Activated naive CD8-positive, alpha-beta T cell treated with anti-CD3 and anti-CD28 coated beads, Interleukin-2, amount 50 U/mL, for 24 hours (primary cell): ENCODE data around the gene CLCN1.
A peak's percentile ranks its signal among the peaks of the same experiment; 100 is the strongest.

Experiments
- ATAC-seq: fragments of 150-1000 bp; cut with Tn5 transposase; one replicate; pipeline ENCODE4 v1.10.0; 2021
- DNase-seq: peaks from one replicate; pipeline ENCODE4 v3.0.0; 2021
- H3K27ac Mint-ChIP-seq: one replicate; pipeline ENCODE4 v1.8.0; 2021; ENCODE audit warnings: mild to moderate bottlenecking, mixed read lengths
- H3K27me3 Mint-ChIP-seq: one replicate; pipeline ENCODE4 v1.8.0; 2021; ENCODE audit warnings: mixed read lengths
- H3K36me3 Mint-ChIP-seq: one replicate; pipeline ENCODE4 v1.8.0; 2021; ENCODE audit warnings: low read depth, mixed read lengths
- H3K4me1 Mint-ChIP-seq: one replicate; pipeline ENCODE4 v1.8.0; 2021; ENCODE audit warnings: mixed read lengths
- H3K4me3 Mint-ChIP-seq: one replicate; pipeline ENCODE4 v1.8.0; 2021; ENCODE audit warnings: mild to moderate bottlenecking, moderate library complexity, mixed read lengths
- H3K9me3 Mint-ChIP-seq: one replicate; pipeline ENCODE4 v1.8.0; 2021; ENCODE audit warnings: mixed read lengths

The CLCN1 gene

DNA sequence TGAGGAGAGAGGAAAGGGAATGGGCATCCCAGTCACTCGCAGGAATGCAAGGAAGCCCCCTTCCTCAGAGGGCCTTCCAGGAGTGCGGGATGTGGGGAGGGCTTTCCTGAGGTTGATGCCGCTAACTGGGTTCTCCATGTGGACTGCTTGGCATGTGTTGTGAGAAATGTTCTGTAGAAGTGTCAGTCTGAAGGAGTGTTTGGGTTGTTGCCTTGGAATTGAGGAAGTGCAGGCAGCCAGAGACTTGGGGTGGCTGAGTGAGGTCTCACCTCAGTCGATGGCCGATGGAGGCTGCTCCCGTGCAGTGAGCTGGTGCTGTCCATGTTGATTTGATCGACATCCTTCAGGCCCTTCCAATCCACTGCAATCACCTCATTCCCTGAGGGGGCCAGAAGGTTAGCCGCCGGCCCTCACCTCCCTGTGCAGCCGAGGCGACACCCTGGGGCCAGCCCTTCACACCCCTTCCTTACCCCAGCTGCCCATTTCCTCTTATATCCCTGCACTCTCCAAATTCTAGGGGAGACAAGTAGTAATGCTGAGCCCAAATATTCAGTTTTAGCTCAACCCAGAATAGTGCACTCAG is 44.0 kb downstream of the CLCN1 start:
- Mint-ChIP-seq H3K36me3 (no peaks in the 10 kb centered on the region), H3K4me3 (no peak overlapping the region), H3K9me3 (no peaks in the 10 kb centered on the region), H3K27ac (no peak overlapping the region), H3K27me3 (peaks cover 32% of the 10 kb centered on the region), H3K4me1 (peaks cover 5% of the 10 kb centered on the region)
- DNase-seq (no peak), ATAC-seq (no peak)

DNA sequence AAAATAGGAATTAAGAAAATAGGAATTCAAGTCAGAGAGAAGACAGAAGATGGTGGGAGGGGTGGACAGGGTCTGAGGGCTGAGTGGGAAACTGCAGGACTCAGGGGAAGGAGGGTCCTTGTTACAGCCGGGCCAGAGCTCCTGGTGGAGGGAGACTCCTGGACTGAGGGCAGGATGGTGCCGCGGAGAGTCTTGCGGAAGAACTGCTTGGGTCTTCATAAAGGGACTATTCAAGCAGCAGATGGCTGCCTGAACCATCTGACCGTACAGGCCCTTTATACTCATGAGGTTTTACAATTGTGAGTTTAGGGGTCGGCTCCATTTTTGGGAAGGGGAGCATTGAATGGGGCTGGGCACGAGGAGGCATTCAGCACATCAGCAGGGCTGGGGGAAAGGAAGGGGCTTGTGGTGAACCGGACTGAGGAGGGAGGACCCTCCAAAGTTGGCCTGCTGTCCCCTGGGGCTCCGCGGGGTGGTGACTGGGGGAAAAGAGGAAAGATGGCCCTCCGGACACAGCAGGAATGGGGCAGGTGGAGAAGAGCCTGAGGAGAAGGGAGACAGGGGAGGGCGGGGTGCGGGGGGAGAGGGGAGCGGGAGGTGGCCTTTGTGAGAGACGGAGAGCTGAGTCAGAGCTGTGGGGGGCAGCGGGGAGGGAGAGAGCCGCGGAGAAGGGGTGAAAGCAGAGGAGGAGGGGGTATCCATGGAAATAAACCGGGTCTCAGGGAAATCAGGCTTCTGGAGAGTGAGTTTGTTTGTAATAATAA is 45.1 kb downstream of the CLCN1 start:
- Mint-ChIP-seq H3K27ac (no peak overlapping the region), H3K4me3 (peak overlapping the region; percentile 10), H3K27me3 (peaks cover 36% of the 10 kb centered on the region), H3K36me3 (no peaks in the 10 kb centered on the region), H3K9me3 (no peaks in the 10 kb centered on the region), H3K4me1 (peaks cover 5% of the 10 kb centered on the region)
- ATAC-seq (no peak), DNase-seq (no peak)

DNA sequence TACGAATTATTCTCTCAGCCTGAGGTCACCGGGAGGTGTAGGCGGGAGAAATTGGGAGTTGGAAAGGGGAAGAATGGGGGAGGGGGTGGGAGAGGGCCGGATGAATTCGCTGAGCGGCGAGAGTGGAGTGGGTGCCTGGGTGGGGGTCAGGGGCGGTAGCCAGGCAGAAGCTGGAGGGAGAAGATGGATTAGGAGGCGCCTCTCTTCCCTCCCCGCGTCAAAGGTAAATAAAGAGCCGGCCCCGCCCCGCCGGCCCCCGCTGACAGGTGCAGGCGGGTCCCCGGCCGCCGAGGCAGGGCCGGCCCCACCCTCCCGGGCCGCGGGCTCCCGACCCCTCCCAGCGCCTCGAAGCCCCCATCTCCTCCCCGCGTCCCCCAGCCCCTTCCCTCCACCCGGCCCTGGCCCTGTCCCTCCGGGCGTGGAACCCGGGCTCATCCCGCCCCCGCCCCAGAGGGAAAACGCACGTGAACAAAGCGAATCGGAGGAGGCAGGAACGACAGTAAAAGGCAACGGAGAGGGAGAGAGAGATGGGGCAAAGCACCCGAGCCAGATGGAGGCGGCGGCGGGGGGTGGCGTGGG is 45.7 kb downstream of the CLCN1 start:
- Mint-ChIP-seq H3K27ac (no peak overlapping the region), H3K36me3 (no peaks in the 10 kb centered on the region), H3K9me3 (no peaks in the 10 kb centered on the region), H3K4me3 (peak overlapping the region; percentile 80), H3K4me1 (peaks cover 5% of the 10 kb centered on the region), H3K27me3 (peaks cover 38% of the 10 kb centered on the region)
- no peak for ATAC-seq
- no peak for DNase-seq

DNA sequence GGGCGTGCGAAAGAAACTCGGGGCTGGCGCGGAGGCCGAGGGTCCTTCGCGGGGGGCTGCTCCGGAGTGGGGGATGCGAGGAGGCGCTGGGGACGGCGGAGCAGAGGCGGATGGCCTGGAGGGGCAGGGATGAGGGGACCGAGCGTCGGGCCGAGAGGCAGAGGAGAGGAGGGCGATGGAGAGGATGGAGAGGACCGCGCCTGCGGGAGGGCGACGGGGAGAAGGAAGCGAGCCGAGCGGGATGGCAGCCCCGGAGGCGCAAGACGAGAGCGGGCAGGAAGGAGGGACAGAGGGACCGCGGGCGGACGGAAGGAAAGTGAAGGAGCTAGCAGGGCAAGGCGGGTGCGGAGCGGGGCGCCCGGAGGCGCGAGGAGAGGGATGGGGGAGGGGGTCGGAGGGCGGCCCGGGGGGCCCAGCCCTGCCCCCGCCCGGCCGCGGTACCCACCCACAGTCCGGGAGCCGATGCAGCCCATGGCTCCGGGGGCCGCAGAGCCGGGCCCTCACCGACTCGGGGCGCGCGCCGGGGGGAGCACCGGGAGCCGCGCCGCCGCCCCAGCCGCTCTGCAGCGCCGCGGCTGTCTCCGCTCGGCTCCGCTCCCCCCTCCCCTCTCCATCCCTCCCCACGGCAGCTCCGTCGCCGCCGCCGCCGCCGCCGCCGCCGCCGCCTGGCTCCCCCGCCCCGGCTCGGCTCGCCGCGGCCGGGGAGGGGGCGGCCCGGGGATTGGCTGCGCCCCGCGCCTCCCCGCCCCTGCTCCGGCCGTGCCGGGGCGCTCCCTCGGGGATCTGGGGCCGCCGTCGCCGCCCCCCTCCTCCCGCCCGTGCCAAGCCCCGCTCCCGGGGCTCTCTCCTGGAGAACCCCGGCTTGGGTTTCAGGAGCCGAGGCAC is 46.5 kb downstream of the CLCN1 start, which contains the start of gene FAM131B:
Gene FAM131B, minus strand, starts transcription at position 583 of the 885 bp plus-strand sequence. Its CDS starts 110 bp downstream, at position 473.
- Mint-ChIP-seq H3K27ac (peak within 1 kb of the TSS; percentile 9), H3K27me3 (peaks cover 40% of the 10 kb centered on the region), H3K36me3 (no peaks in the 10 kb centered on the region), H3K4me3 (peak within 1 kb of the TSS; percentile 80), H3K4me1 (peaks cover 5% of the 10 kb centered on the region), H3K9me3 (no peaks in the 10 kb centered on the region)
- DNase-seq (no peak), ATAC-seq (peak; percentile 63)

DNA sequence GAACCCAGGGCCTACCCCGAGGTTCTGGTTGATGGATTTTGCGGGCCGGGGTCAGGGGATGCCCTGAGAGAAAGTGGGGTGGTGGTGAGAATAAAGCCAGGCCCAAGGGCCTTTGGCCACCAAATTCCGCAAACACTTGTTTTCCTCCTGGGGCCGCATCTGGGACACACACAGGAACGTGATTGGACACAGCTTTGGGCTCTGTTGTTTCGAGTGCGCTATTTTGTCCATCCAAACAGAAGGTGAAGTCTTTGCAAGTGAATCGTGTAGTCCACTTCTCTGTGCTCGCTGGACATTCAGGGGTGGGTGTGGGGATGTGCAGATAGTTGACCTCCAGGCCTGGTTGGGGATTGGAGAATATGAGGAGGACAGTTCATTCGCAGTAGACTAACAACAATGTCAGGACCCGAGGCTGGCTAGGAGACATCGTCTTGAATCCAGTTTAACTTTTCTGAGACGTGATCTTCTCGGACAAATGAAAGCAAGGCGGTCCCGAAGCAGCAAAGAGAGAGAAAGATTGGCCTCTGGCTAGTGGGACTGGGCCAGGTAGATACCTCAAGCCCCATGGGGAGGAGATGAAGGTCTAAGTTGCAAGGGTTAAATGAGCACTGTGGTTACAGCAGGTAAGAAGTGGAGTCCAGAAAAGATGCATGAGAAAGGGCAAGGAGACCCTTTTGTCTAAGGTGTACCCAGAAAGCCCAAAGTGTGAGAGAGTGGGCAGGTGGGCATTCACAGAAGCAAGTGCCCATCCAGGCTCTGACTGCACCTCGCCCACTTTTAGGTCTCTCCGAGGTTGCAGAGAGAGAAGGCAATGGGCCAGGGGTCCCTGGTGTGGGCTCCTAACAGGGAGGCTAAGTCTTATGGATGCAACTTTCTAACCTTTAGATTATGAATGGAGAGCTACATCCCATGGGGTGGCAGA is 47.4 kb downstream of the CLCN1 start:
- no peak for ATAC-seq
- Mint-ChIP-seq H3K4me3 (peak overlapping the region; percentile 62), H3K36me3 (no peaks in the 10 kb centered on the region), H3K27ac (peak overlapping the region; percentile 9), H3K4me1 (peaks cover 5% of the 10 kb centered on the region), H3K9me3 (no peaks in the 10 kb centered on the region), H3K27me3 (peaks cover 40% of the 10 kb centered on the region)
- no peak for DNase-seq

DNA sequence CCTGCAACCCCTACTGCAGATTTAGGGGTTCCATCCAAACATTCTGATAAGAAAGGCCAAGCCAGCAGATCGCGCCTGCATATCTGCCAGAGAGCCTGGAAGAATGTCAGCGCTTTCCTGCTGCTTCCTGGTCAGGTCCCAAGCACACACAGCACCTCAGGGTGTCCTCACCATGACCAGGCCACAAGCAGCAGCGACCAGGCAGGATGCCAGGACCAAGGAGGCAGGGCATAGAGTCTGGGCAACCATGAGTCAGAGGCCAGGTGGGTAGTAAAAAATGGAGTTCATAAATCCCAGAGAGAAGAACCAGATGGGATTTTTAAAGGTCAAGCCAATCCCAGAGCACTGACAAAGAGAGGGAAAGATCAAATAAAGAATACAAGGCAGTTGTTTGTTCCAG is 52.1 kb downstream of the CLCN1 start:
- H3K27ac Mint-ChIP-seq, result no peak overlapping the region
- no peaks in the 10 kb centered on the region for H3K9me3 Mint-ChIP-seq
- no peak overlapping the region for H3K4me3 Mint-ChIP-seq
- DNase-seq (no peak), ATAC-seq (no peak)
- H3K27me3 Mint-ChIP-seq, result peaks cover 26% of the 10 kb centered on the region
- no peaks in the 10 kb centered on the region for H3K36me3 Mint-ChIP-seq
- H3K4me1 Mint-ChIP-seq, result peaks cover 24% of the 10 kb centered on the region

DNA sequence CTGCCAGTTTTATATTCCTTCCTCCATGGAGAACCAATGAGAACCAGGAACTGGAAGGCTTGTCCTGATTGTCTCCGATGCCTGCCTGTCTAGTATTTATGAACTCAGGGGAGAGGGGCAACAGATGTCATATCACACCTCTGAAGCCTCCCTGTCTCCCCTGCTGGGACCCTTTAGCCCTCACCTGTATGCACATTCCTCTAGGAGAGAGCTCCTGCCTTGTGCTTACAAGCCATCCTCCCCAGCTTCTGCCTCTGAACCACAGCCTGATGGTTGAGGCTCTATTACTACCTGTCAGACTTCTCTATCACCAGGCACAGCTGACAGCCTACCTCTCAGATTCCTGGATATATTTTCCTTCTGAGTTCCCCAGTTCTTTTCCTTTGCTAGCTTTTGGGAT is 52.5 kb downstream of the CLCN1 start:
- ATAC-seq, result no peak

DNA sequence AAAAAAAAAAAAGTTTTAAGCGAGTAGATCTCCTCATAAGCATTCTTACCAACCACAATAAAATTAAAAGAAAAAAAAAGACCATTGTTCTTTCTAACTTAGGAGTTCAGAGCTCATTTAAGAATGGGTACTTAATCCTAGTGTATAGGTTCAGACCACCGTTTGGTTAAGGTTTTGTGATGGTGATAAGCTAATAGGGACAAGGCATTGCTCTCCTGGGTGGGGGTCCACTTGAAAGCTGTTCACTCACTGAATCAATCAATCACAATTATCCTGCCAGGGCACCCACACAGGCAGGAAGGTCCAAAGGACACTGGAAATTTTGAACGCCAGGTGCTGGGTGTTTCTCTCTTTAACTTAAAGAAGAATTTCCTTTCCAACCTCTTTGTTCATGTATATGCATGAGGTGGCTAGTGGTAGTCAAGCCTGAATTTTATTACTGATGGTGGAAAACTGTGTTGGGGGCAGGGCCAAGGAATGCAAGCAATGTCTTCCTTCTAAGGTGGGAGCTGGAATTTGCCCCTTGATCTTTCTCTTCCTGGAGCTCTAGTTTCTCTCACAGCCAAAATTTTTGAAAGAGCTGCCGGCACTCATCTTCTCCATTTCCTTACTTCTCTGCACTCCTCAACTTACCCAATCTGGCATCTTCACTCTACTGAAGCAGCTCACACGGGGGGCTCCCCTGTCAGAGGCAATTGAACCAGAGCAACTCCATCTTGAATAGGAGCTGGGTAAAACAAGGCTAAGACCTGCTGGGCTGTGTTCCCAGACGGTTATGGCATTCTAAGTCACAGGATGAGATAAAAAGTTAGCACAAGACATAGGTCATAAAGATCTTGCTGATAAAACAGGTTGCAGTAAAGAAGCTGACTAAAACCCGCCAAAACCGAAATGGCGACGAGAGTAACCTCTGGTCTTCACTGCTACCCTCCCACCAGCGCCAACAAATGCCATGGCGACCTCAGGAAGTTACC is 54.1 kb downstream of the CLCN1 start:
- H3K4me3 Mint-ChIP-seq, result no peak overlapping the region
- no peaks in the 10 kb centered on the region for H3K36me3 Mint-ChIP-seq
- H3K9me3 Mint-ChIP-seq, result no peaks in the 10 kb centered on the region
- peaks cover 41% of the 10 kb centered on the region for H3K4me1 Mint-ChIP-seq
- DNase-seq (no peak), ATAC-seq (peak; percentile 33)
- H3K27ac Mint-ChIP-seq, result no peak overlapping the region
- H3K27me3 Mint-ChIP-seq, result peaks cover 8% of the 10 kb centered on the region

More for the DNA sequence above, 52.5 kb downstream of the CLCN1 start:
- Mint-ChIP-seq H3K27me3 (peaks cover 22% of the 10 kb centered on the region), H3K4me1 (peaks cover 25% of the 10 kb centered on the region), H3K4me3 (no peak overlapping the region), H3K36me3 (no peaks in the 10 kb centered on the region), H3K27ac (no peak overlapping the region), H3K9me3 (no peaks in the 10 kb centered on the region)
- no peak for DNase-seq

DNA sequence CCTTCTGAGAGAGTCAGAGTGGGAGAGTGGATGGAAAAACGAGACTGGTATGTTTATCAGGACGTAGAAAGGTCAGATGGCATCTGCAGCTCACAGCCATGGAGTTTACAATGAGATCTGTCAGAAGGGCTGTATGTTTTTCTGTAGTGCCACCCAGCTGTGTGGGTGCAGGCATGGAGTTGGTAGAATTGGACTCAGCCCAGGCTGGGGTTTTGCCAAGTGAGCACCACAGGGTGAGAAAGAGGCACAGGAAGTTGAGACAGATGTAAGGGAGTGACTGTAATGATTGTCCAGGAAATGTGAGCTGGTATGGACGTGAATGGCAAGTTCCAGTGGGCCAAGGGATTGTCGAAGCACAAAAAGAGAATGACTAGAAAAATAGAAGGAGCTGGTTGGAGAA is 56.2 kb downstream of the CLCN1 start:
- peaks cover 2% of the 10 kb centered on the region for H3K27me3 Mint-ChIP-seq

DNA sequence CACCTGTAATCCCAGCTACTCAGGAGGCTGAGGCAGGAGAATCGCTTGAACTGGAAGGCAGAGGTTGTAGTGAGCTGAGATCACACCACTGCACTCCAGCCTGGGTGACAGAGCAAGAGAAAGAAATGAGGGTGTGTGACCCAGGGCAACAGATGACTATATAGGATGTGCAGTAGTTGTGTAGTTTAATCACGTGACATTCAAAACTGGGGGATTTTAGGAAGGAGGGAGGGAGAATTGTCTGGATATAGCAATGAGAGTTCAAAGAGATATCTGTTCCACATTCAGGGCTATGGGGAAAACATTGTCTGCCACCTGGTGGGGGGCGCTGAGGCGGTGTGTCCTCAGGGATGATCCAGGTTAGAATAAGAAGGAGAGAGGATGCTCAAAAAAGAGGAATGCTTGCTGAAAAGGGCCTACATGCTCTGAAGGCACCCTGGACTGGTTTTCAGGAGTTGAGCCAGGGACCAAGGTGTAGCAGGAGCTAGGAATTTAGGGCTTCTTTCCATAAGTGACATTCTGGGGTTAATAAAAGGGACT is 57.4 kb downstream of the CLCN1 start:
- Mint-ChIP-seq H3K4me1 (peaks cover 69% of the 10 kb centered on the region), H3K9me3 (no peaks in the 10 kb centered on the region), H3K27me3 (no peaks in the 10 kb centered on the region), H3K36me3 (no peaks in the 10 kb centered on the region), H3K4me3 (no peak overlapping the region), H3K27ac (peak overlapping the region; percentile 37)
- DNase-seq (no peak), ATAC-seq (no peak)

More for the DNA sequence above, 56.2 kb downstream of the CLCN1 start:
- DNase-seq (peak; percentile 60), ATAC-seq (peak; percentile 71)
- H3K4me3 Mint-ChIP-seq, result no peak overlapping the region
- peaks cover 61% of the 10 kb centered on the region for H3K4me1 Mint-ChIP-seq
- H3K9me3 Mint-ChIP-seq, result no peaks in the 10 kb centered on the region
- peak overlapping the region; percentile 79 for H3K27ac Mint-ChIP-seq
- no peaks in the 10 kb centered on the region for H3K36me3 Mint-ChIP-seq

DNA sequence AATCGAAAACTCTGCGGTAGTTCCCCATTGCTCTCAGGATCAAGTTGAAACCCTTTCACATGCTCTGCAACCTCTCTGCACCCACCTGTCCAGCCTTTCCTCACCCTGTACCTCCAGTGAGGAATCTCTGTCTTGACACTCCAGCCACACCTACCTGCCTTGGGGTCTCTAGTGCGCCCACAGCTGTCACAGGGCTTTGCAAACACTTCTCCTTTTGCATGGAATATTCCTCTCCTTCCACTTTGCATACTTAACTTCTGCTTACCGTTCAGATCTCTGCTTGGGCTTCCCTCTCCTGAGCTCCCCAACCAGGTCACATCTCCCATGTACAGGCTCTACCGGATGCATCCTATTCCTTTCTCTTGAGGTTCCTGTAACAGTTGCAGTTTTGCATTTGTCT is 58.6 kb downstream of the CLCN1 start:
- peak overlapping the region; percentile 92 for H3K27ac Mint-ChIP-seq
- DNase-seq (no peak), ATAC-seq (no peak)
- H3K36me3 Mint-ChIP-seq, result no peaks in the 10 kb centered on the region
- no peaks in the 10 kb centered on the region for H3K27me3 Mint-ChIP-seq
- H3K9me3 Mint-ChIP-seq, result no peaks in the 10 kb centered on the region
- peaks cover 82% of the 10 kb centered on the region for H3K4me1 Mint-ChIP-seq
- no peak overlapping the region for H3K4me3 Mint-ChIP-seq

DNA sequence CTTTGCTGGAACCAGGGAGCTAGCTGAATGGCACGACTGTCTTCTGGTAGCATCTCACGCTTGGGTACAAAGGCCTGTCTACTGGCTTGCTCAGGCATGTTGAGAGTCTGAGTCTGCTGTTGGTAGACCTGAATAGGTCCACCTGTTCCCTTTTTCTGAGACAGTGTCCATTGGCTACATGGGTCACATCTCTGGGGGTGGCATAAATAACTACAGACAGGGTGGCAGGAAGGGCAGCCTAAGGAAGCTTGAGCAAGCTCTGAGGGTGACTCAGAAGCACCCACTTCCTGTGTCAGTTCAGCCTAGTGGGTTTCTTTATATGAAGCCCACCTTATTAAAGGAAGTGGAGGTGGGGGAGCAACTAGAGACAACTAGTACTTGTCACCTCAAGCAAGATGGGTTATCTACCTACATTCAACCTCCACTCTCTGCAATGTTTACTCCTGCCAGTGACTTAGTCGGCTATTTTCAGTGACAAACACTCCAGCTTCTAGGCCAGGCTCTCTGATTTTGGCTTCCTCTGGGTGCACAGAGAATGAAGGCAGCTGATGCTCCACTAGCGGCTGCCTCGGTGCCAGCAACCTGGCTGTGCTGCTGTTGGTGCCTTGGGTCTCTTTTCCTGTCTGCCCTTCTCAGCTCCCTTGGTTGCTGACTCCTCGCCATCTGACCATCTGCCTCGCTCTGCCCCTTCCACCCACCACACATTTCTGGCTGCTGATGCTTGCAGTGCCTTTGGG is 59.6 kb downstream of the CLCN1 start:
- Mint-ChIP-seq H3K9me3 (no peaks in the 10 kb centered on the region), H3K4me3 (peak overlapping the region; percentile 41), H3K36me3 (no peaks in the 10 kb centered on the region), H3K27me3 (no peaks in the 10 kb centered on the region), H3K27ac (peak overlapping the region; percentile 92), H3K4me1 (peaks cover 82% of the 10 kb centered on the region)
- DNase-seq (peak; percentile 48), ATAC-seq (peak; percentile 67)
